ENCODE data around the gene C19orf47.
"Not testable (repeated sequence)": the region's sequence is repeated elsewhere in the genome, so short reads cannot be mapped to it uniquely, and the experiment has no call there.

The C19orf47 gene

DNA sequence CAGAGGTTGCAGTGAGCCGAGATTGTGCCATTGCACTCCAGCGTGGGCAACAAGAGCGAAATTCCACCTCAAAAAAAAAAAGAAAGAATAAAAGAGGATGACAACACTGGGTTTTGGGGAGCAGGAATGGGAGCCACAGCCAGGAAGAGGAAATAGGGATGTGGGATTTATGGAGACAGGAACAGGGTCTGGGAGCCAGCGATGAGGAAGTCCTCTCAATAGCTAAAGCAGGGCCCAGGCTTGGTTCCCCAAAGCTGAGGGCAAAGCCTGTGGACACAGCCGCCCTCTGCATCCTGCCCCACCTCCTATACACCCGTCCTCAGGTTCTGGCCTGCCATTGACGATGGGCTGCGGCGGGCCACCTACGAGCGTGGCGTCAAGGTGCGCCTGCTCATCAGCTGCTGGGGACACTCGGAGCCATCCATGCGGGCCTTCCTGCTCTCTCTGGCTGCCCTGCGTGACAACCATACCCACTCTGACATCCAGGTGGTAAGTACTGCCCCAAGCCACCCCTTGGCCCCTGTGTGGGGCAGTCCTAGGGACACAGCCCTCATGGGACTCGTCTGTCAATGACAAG is 28.2 kb upstream of the C19orf47 start:
- DNase-seq = no peak

DNA sequence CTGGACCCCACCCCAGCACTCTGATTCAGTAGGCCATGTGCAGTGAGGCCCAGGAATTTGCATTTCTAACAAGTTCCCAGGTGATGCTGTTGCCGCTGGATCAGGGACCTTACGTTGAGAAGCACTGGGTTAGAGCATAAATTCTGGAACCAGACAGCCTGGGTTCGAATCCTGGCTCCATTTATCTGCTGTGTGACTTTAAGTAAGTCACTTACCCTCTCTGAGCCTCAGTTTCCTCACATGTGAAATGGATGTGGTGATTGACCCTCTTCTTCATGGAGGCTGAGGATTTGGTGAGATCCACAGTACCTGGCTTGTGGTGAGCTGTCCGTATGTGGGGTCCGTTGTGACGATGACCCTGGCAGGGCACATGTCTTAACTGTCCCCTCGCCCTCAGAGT is 25.9 kb upstream of the C19orf47 start:
- DNase-seq = no peak

DNA sequence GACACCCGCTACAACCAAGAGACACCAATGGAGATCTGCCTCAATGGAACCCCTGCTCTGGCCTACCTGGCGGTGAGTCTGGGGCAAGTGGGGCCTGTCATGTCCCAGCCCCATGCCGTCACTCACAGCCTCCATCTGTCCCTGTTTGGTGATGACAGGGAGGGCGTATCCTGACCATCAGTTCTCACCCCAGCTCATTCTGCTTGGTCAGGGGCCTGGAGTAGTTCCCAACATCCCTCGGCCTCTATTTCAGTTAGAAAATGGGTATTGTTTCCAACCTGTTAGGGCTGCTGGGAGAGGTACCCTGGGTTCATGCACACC is 23.6 kb upstream of the C19orf47 start:
- no peak for DNase-seq

DNA sequence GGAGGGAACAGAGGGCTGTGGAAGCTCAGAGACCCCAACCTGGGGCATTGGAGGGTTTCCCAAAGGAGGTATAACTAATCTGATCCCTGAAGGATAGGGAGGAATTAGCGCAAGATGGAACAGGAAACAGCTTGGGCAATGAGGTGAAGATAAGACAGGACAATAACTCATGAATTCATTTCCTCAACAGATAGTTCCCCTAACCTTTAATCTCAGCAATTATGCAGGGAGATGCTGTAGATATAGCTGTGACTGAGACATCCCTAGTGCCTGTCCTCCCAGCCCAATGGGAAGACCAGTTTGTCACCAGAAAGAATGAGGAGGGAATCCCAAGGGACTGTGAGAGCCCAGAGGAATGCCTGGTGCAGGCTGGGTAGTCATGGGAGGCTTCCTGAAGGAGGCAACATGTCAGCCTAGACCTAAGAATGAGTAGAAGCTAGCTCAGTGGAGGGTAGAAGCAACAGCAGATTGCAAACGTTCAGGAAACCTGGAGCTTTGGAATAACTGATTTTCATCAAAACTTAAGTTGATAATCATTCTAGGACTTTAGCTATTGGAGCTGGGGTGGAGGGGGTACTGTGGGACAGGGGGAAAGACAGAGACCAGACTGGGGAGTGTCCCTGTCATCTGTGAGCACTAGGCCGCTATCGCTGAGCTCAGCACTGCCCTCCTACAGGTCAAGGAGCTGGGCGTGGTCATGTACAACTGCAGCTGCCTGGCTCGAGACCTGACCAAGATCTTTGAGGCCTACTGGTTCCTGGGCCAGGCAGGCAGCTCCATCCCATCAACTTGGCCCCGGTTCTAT is 23.0 kb upstream of the C19orf47 start:
- DNase-seq = no peak

DNA sequence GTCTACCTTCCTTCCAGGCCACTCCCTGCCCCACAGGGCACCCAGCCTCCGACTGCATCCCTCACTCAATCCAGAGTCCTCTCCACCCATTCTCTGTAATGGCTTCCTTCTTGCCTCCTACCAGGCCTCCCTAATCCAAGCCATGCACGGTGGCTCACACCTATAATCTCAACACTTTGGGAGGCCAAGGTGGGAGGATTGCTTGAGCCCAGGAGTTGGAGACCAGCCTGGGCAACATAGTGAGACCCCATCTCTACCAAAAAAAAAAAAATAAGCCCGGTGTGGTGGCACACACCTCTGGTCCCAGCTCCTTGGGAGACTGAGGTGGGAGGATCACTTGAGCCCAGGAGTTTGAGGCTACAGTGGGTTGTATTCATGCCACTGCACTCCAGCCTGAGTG is 22.1 kb upstream of the C19orf47 start:
- DNase-seq = not testable (repeated sequence)

DNA sequence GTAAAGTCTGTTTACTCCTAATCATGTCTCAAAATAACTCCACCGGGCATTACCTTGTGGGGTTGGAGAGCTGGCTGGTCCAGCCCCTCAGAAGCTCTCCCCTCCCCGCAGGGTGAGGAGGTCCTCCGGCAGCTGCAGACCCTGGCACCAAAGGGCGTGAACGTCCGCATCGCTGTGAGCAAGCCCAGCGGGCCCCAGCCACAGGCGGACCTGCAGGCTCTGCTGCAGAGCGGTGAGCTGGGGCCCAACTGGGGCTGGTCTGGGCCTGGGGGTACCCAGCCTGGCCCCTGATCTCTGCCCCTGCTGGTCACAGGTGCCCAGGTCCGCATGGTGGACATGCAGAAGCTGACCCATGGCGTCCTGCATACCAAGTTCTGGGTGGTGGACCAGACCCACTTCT is 21.6 kb upstream of the C19orf47 start:
- no peak for DNase-seq

DNA sequence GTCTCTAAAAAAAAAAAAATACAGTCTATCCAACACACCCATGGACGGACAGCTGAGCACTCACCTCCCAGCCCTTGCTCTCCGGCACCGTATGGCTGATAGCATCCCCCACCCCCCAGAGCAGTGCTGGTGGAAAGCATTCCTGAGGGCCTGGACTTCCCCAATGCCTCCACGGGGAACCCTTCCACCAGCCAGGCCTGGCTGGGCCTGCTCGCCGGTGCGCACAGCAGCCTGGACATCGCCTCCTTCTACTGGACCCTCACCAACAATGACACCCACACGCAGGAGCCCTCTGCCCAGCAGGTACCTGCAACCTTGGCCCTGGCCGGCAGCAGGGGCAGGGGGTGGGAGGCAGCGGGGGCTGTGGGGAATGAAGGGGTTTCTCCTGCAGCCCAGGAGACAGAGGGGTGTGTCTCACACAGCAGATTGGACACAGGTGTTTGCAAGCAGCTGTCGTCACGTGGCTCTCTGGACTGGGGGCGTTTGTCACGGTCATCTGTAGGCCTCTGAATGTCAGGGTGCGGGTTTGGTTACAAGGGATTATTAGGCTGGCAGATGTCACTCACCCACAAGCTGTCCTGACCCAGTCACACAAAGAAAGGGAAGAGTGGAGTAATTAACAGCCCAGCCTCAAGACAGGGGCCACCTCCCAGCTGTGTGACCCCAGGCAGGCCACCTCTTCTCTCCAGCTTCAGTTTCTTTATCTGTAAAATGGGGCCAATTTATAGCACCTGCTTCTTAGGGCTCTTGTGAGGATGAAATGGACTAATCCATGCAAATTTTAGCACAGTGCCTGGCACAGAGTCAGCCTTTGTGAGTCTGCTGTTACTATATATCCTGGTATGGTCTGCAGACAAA is 19.6 kb upstream of the C19orf47 start:
- DNase-seq = no peak

DNA sequence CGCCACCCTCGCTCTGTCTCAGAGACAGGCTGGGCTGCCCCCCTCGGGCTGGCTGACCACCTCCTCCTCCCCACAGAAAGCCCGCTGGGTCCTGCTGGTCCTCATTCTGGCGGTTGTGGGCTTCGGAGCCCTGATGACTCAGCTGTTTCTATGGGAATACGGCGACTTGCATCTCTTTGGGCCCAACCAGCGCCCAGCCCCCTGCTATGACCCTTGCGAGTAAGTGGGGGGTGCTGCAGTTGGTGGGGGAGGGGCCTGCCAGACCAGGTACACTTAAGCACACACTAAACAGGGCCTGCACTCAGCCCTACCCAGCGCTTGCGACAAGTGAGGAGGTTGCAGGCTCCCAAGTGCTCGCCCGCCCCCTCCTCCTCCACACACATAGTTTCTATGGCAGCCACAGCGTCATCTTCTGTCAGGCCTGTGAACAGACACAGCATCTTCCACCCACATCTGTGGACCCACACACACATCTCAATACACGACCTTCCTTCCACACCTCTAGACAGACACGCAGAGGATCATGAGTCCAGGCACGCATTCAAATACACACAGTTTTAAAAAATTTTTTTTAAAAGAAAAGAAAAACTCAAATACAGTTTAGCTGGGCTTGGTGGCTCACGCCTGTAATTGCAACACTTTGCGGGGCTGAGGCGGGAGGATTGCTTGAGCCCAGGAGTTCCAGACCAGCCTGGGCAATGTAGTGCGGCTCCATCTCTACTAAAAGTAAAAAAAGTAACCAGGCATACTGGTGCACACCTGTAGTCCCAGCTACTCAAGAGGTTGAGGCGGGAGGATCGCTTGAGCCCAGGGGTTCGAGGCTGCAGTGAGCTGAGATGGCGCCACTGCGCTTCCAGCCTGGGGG is 18.7 kb upstream of the C19orf47 start:
- no peak for DNase-seq

DNA sequence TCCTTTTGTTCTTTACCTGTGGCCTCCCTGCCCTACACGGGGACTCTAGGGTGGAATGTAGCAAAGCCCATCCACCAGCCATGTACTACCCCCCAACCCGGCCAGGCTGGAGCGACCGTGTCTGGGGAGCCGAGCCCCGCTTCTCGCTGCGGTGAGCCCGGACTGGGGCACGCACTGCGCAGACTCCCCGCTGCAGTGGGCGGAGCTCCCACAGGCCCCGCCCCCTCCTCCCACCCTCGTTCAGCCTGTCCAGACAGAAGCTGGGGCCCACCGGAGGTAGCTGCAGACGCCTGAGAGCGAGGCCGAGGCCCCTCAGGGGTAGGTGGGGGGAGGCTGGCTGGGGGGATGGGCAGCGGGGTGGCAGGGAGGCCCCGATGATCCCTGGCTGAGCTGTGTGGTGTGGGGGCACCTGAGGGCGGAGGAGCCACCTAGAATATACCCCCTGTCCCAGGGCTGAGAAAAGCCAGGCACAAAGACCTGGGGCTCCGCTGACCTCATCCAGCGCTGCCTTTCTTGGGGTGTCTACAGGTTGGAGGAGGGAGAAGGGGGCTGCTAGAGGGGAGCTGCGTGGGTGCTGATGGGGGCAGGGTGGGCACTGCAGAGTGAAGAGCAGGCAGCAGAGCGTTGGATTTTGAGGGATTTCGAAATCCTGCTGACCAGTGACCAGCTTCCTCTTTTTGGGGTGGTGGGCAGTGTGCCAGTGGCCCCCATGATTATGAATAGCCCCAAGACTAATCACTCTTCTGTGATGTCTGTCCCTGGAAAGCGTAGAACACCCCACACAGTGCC is 17.6 kb upstream of the C19orf47 start:
- DNase-seq = no peak

DNA sequence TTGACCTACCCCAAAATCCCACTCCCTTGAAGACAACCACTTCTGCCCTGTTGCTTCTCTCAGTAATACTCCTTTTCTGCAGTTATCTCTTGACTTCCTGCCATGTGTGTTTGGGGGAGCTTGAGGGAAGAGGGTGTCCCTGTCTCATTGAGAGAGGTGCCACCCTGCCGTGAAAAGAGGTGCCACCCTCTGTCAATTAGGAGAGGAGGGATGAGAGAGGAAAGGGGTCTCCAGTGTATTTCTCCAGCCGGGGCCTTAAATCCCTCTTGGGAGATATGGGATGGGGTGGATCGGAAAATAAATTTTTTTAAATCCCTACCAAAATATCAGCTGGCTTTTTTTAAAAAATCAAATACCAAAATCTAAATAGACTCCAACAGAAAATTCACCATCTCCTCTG is 16.8 kb upstream of the C19orf47 start:
- DNase-seq = no peak

DNA sequence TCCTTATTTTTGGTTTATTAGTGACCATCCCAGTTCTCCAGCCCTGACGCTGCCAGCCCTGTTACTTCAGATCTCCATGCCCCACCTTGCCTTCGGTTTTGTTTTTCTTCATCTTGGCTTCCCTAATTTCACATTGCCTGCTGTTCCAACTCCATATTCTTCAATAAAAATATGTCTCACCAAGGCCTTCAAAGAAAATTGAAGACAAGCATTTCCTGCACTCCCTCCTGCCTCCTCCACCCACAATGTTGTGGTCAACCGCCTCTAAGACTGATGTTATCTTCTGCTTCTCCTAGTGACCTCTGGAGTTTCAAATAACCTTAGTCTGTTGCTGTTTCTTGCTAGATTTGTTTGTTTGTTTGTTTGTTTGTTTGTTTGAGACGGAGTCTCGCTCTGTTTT is 14.9 kb upstream of the C19orf47 start:
- no peak for DNase-seq

DNA sequence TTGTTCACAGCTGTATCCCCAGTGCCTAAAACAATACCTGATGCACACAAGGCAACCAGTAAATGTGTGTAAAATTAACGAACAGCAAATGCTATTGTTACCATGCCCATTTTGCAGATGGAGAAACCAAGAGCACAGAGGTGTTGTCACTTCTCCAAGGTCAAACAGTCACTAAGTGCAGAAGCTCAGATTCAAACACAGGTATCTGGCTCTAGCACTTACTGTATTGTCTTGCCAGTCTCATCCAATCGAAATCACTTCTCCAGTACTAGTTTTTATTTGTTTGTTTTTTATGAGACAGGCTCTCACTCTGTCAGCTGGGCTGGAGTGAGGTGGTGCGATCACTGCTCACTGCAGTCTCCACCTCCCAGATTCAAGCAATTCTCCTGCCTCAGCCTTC is 14.0 kb upstream of the C19orf47 start:
- DNase-seq = no peak

DNA sequence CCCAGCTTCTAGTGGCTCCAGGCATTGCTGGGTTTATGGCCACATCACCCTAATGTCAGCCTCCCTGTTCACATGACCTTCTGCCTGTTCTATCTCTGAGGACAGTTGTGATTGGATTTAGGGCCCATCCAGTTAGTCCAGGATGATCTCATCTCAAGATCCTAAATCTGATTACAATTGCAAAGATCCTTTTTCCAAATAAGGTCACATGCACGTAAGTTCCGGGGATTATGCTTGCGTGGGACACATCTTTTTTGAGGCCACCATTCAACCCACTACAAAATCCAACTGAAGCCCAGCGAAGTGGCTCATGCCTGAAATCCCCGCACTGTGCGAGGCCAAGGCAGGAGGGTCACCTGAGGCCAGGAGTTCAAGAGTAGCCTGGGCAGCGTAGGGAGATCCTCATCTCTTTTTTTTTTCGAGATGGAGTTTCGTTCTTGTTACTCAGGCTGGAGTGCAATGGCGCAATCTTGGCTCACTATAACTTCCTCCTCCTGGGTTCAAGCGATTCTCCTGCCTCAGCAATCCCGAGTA is 12.6 kb upstream of the C19orf47 start:
- DNase-seq = no peak

DNA sequence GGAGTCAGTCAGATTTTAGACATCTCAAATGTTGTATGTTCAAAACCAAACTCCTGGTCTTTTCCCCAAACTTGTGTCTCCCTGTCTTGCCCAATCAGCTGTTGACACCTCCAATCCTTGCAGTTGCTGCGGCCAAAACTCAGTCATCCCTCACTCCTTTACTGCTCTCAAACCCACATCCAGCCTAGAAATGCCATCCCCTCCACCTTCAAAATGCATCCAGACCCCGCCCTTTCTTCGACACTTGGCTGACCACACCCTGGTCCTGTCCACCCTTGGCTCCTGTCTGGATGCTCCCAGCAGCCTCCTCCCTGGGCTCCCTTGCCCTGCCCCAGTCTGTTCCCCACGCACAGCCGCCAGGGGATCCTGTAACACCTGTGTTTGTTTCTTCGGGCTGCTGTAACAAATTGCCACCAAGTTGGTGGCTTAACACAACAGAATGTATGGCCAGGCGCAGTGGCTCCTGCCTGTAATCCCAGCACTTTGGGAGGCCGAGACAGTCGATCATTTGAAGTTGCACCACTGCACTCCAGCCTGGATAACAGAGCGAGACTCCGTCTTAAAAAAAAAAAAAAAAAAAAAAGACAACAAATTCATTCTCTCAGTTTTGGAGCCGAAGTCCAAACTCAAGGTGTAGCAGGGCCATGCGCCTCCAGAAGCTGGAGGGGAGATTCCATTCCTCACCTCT is 12.0 kb upstream of the C19orf47 start:
- no peak for DNase-seq

DNA sequence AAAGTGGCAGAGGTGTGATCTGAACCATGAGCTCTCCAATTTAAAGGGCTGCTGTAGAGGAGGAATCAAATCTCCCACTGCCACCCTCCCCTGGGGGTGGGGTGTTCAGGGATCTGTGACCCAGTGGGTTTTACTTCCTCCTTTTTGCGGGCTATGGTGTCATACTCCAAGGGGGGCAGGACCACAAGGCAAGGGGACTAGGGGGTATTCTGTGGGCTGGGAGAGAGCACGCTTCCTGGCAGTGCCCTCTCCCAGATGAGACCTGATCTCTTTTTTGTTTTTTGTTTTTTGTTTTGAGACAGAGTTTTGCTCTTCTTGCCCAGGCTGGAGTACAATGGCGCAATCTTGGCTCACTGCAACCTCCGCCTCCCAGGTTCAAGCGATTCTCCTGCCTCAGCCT is 10.6 kb upstream of the C19orf47 start:
- DNase-seq = no peak

DNA sequence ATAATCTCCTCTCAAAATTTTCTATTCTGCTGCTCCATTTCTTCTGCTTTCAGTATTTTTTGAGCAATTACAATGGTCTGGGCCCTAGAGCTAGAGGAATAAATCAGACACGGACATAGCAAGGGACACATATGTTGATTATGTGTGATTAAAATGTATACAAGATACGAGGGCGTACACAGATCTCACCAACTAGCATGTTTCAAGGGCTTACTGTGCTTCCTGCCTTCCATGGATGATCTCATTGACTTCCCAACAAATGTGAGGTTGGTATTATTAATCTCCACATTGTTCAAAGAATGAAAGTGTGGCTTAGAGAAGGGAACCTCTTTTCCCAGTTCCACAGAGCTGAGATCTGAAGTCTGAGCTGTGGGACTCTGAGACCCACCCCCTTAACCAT is 9.4 kb upstream of the C19orf47 start:
- DNase-seq = no peak

DNA sequence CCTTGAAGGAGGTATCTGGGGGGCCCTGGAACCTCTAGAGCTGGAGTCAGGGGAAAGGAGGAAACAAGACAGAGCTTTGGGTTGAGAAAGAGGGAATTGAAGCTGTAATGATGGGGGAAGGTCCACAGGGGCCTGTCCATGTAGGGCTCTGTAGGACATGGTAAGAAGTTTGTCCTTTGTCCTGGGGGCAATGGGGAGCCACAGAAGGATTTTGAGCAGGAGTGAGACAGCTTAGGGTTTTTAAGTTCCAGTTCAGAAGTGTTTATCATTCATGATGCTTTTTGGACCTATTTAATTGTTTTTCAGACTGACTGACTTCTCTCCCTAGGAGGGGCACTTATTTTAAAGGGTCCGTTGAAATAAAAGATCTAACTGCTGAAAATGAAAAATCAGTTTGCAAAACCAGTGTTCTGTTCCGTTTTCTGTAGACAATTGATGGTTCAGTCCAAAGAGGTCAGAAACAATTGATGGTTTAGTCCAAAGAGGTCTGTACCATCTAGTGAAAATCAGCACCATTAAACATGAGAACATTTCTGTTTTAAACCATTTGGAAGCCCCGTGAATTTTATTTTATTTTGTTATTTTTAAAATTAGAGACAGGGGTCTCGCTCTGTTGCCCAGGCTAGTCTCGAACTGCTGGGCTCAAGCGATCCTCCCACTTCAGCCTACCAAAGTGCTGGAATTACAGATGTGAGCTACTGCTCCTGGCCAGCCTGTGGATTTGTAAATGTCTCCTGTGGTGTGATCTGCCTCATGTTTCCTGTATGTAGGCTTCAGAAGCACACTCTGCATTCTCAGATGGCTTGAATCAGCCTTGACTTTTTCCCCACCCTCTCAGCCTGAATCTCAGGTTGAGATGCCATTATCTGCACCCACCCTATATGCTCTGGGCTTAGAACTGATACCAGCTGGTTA is 8.7 kb upstream of the C19orf47 start:
- DNase-seq = no peak

DNA sequence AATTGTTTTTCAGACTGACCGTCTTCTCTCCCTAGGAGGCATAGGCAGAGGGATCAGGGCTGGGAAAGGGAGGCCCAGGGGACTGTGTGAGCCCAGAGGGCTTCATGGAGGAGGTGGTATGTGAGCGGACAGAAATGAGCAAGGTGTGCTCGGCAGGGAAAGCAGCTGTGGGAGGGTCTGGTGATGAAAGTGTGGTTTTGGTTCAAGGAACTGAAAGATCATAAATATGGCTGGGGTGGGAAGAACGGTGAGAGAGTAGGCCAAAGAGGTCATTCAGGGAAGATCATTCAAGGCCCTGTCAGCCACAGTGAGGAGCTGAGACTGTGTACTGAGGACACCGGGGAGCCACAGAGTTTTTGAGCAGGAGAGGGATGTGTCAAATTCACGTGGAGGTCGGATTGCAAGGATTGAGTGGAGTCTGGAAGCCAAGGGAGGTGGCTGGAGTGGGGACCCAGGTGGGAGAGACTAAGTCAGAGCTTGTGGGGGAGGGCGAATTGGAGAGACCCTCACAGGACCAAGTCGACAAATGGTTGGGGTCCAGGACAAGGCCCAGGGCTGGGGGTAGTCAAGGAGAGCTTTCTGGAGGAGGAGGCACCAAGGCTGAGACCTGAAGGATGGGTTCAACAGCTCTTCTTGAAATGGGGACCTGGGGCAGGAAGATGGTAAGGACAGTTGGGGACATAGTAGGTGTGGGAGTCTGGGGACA is 7.9 kb upstream of the C19orf47 start:
- no peak for DNase-seq

DNA sequence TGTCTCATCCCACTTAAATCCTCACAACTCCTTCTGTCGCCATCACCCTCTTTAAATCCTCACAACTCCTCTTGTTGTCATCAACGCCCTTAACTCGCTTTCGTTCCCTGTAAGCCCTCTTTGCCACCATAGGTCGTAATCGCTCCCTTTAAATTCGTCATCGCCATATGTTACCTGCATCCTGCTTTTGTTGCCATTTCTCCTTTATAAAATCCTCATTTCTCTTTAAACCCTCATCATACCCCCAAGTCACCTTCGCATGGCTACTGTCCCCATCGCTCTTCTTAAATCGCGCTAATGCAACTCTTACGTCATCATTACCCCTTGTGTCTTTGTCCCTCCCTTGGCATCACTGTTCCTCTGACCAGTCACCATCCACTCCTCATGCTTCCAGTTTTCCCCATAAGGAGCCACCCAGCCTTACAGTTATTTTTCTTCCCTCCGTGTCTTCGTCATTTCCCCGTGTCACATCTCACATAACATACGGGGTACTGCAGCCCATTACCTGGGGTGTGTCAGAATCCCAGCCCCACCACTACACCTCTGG is 837 bp upstream of the C19orf47 start:
- DNase-seq = peak; percentile 17
